ENCODE results near the gene XXYLT1.

The XXYLT1 gene

DNA sequence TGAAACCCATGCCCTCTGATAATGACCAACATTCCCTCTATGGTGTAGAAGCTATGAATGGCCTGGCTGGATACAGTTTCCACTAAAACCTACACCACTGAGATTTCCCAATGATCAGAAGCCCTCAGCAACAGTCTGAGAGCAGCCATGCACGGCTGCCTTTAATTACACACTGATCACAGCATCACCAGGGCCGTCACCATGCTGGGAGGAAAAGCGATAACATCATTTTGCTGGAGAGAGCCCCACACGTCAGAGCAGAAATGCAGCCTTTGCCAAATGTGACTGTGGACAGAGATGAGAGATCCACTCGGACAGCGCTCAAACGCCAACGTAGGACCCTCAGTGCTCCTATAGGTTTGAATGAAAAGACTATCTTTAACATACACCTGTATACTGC is 135.0 kb downstream of the XXYLT1 start:
- no peak for DNase-seq (ENCODE audit: low read depth in 1 of 2, low spot score in 1 of 2)

DNA sequence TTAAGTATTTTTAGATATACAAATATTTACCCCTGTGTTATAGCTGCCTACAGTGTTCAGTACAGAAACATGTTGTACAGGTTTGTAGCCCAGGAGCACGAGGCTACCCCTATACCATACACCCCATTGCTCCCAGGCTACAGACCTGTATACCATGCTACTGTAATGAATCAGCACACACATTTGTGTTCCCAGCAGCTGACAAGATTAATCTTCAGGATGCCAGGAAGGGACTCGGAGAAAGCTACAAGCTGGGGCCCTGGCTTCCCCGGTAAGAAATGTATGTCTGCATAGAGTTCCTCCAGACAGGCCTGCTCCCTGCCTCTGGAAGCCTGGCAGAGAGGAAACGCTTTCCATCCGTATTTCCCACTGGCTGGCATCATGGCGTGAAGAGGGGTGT is 136.5 kb downstream of the XXYLT1 start:
- DNase-seq (ENCODE audit: low read depth in 1 of 2, low spot score in 1 of 2), result no peak

DNA sequence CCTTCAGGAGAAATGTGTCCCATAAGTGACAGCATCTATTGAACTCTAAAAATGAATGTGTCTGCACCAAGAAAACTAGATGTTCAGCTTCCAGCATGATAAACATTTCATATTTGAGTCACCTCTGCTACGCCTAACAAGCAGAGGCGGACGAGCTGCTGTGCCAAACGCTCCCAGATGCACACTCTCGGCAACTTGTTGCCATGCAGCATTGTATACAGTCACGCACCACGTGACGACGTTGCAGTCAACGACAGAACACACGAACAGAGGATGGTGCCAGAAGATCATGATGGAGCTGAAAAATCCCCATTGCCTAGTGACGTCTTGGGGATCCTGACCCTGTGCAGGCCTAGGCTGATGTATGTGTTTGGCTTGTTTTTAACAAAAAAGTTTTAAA is 137.5 kb downstream of the XXYLT1 start:
- peak in 1 of 2 donors; percentile 14 for DNase-seq (ENCODE audit: low read depth in 1 of 2, low spot score in 1 of 2)

DNA sequence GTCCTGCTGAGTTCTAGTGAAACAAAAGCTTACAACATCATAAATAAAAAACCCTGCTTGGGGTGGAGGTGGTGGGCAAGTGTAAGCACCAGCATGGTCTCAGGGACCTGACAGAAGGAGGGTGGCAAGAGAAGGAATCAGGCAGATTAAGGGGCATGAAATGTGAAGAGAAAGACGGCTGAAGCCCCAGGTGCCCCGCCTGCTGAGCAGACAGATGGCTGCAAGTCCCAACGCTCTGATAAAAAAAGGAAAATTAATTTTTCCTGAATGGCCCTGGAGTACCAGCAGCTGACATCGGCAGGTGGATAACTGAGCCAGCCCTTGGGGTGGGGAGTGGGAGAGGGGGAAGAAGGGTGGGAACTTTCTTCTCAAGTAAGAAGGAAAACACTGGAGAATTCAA is 137.9 kb downstream of the XXYLT1 start:
- DNase-seq (ENCODE audit: low read depth in 1 of 2, low spot score in 1 of 2), result no peak

DNA sequence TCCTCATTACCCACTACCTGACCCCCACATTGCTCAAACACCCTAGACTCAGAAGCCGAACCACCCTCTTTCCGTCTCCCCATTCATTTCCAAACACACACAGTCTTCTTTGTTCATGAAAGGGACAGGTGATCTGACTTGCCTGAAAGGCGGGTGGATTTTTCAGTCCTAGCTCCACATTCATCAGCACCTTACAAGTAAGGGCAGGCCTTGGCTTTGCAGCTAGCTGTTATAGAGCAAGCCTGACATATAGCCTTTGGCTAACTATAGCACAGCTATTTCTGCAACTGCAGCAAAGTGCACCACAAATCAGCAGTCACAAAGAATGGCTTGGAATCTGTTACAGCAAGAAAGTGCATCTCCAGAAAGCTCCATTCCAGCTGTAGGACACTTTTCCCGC is 139.8 kb downstream of the XXYLT1 start:
- DNase-seq (ENCODE audit: low read depth in 1 of 2, low spot score in 1 of 2), result no peak

DNA sequence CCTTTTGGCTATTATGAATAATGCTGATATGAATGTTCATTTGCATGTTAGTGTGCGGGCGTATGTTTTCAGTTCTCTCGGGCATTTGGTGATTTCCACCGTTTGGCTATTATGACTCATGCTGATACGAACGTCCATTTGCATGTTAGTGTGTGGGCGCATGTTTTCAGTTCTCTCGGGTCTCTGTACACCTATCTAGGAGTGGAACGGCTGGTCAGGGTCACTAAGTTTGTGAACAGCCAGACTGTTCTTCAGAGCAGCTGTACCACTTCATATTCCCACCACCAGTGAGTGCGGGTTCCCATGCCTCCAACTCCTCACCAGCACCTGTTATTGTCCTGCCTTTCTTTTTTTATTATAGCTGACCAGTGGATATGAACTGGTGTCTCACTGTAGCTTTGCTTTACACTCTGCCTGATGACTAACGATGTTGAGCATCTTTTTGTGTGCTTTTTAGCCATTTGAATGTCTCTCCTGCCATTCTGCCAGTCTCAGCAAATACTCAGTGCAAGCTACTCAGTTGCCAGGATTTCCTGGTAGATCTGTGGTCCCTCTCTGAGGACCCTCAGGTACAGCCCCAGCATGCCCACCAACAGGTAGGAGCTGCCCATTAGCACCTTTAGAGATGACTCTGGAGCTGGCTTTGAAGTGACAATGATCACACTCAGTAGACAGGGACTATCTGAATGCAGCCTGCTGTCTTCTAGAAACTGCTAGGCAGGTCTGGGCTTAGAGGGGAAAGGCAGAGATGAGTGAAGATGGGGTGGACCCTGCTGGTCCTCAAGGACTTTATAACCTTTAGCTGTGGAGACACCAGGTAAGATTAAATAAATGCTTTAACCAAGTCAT is 141.1 kb downstream of the XXYLT1 start:
- no peak for DNase-seq (ENCODE audit: low read depth in 1 of 2, low spot score in 1 of 2)

DNA sequence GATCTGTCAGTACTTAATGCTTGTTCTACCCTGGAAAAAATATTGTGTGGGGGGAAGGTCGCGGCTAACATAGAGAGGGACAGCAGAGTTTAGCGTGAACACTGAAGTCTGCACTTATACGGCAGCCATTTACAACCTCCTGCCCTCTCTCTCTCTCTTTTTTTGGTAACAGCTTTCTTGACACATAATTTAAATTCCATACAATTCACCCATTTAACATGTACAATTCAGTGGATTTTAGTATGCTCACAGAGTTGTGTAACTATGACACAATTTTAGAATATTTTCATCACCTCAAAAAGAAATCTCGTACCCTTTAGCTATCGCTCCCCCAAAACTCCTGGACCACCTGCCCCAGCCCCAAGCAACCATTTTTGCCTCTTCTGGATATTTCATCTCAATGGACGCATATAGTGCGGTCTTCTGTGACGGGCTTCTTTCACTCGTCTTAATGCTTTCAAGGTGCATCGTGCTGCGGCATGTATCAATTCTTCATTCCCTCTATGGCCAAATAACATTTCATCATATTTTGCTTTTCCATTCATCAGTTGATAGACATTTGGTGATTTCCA is 141.8 kb downstream of the XXYLT1 start:
- no peak for DNase-seq (ENCODE audit: low read depth in 1 of 2, low spot score in 1 of 2)

DNA sequence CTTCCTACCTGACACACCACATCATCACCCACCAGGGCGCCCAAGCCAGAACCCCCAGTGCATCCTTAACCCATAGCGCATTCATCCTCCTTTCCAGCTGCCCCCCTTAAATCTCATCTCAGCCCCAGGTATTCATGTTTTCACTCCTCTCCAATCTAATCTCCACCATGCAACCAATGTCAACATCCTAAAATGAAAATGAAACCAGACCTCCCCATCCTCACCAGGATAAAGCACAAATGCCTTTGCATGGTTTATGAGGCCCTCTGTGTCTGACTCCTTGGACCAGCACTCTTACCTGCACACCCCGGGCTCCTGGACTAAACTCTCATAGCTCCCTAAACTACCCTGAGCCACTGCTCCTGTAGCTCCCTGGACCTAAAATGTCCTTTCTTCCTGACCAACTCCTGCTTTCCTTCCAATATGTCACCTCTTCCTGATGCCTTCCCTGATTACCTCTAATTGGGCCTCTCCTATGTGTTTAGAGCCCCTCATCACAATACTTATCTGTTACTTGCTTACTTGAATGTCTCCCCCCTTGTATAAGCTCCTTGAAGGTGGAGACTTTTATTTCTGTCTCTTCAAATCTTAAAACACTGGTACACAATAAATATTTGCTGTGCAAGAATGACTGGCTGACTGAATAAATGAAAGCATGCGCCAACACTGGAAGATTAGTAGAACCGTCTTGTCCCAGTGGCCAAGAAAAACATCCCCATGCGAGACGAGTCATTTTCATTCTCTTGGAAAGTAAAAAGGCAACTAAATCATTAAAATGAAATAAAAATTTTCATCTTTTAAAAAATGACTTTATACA is 142.5 kb downstream of the XXYLT1 start:
- DNase-seq (ENCODE audit: low read depth in 1 of 2, low spot score in 1 of 2), result no peak

DNA sequence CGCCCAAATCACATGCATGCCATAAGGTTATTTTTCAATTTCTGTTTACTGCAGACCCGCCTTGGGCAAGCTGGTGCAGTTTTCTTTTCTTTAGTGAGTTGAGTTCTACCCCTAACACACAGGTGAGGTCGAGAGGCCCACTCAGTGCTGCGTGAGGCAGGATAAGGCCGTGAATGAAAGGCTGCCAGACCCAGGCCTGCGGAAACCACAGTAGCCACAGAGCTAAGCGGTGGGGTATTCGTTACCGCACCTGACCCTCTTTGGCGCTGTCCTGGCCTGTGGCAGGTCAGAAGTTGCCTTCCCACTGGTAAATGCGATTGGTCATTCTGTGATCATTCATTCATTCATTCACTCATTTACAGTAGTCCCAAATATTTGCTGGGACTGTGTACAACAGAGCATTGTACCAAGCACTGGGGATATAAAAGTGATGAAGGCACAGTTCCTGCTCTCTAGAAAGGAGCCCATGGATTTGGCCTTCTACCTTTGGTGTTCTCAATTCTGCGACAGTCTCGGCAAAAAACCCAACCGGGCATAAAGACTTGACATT is 144.8 kb downstream of the XXYLT1 start:
- DNase-seq (ENCODE audit: low read depth in 1 of 2, low spot score in 1 of 2), result no peak

DNA sequence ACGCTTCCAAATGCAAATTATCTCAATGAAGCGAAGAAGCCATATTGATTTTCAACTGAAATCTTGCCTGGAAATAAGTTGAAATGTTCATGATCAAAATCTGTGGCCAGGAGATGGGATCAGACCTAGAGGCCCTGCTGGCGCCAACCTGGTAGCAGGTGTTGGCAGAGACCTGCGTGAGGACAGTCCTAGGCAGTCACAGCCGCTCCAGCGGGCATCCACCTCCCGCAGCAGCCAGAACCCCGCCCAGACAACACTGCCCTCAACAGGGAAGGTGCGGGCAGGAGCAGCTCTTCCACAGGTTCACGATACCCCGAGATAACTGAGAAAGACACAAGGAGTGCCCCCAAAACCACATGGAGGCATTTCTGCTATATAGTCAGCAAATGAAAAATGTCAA is 145.3 kb downstream of the XXYLT1 start:
- DNase-seq (ENCODE audit: low read depth in 1 of 2, low spot score in 1 of 2), result no peak

DNA sequence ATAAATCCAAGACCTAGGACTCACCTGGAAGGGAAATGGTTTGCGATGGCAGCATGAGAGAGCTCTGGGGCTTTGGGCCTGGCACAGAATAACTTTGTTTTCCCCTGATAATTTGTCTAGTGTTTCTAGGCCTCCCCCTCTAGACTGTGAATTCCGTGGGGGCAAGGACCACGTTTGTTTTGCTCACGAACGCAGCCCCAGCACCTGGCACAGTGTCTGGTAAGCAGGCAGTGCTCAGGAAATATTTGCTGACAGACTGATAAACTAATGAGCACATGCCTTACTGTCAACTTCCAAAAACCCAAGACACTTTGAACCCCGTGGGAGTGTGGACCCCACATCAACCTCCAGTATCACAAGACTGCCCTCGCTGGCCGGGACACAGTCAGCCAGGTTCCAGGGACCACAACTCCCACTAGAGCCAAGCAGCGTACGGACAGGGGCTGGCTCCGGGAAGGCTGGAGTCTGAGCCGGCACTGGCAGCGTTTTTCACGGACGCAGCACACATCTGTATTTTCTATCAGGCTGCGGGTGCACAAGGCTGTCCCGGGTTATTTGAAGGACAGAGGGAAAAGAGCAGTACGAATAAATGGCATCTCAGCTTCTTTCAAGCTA is 146.5 kb downstream of the XXYLT1 start:
- DNase-seq (ENCODE audit: low read depth in 1 of 2, low spot score in 1 of 2), result no peak

DNA sequence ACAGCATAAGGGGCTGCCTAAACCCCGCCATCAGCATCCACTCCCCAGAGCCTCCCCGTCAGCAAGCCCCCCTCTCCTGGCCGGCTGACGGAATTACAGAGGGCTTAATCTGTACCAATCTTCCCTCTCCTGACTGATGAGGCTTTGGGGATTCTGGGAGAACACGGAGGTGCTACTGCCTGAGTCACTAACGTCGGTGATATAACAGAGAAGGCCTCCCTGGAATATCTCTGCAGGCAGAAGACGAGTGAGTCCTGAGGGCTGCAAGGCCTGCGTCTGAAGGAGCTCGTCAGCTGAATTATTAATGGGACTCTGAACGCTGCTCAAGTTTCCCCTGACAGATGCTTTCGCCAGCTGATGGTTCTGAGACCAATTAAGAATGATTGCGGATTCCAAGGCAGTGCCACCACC is 147.7 kb downstream of the XXYLT1 start:
- DNase-seq (ENCODE audit: low read depth in 1 of 2, low spot score in 1 of 2), result no peak

DNA sequence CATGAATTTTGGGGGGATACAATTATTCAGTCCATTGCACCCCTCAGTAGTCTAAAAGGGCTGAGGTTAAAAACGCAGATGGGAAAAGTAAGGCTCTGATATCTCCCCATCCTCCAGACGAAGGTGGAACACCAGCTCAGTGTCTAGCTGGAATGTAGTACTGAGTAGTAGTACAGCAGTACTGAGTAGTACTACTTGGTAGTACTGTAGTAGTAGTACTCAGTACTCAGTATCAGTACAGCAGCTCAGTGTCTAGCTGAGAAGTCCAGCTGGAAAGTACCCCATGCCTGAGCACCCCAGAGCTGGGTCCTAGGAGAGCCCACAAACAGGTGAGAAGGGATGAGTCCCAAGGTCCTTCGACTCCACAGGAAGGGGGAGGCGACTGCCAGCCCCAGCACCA is 148.7 kb downstream of the XXYLT1 start:
- DNase-seq (ENCODE audit: low read depth in 1 of 2, low spot score in 1 of 2), result no peak

DNA sequence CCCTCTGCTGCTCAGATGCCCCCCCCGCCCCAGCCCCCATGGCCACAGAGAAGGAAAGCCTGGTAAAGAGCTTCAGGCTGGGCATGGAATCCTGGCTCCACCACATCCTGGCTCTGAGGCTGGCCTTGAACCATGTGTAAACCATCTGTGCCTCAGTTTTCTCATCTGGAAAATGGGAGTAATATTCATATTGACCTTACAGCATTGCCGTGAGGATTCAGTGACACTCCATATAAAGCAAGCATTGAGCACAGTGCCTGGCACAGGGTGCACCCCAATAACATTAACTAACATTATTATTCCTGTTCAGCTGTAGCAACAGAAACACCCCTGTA is 150.7 kb downstream of the XXYLT1 start:
- no peak for DNase-seq (ENCODE audit: low read depth in 1 of 2, low spot score in 1 of 2)

DNA sequence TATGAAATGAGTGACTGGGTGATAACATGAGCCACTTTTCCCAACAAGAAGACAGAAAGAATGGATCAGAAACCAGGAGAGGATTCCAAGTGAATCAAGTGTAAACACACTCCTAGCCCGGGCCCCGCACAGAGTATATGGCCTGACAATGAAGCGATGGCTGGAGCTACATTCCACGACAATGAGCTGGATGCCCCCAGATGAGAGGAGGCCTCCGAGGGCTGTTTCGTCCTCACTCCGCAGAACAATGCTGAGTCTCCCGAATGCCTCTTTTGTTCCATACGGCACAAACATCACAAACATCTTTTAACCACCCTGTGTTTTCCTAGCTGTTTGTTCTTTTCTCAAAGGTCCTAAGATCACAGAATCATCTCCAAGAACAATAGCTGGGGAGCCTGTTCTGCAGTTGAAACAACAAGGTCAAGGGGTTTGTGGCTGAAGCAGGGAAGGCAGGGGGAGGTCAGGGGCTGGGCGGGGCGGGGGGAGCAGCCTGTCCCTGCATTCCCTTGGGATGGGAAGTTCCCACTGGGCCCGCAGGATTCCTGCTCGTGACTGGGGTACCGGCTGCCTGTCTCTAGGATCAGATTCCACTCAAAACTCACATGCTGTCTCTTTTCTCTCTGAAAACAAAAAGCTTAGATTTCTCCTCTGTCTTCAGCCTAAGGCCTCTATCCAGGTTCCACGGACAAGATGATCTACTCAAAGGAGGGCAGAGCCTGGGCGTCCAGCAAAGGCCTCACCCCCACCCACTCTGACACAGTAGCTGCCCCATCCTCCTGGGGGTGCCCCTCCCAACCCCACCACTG is 151.3 kb downstream of the XXYLT1 start:
- no peak for DNase-seq (ENCODE audit: low read depth in 1 of 2, low spot score in 1 of 2)

DNA sequence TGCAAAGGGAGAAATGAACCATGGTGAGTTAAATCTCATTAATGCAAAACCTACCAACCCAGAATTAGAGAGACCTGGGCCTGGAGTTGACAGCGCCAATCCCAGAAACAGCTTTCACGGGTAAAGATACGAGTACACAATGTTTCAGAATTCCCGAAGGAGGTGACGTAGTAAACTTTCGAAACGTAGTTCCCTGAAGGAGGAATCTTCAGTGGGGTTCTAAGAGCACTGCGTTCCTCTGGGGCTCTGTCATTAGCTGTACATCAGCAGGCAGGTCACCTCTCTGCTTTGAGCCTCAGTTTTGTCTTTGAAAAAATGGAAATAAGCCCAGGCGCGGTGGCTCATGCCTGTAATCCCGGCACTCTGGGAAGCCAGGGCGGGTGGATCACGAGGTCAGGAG is 152.3 kb downstream of the XXYLT1 start:
- no peak for DNase-seq (ENCODE audit: low read depth in 1 of 2, low spot score in 1 of 2)

DNA sequence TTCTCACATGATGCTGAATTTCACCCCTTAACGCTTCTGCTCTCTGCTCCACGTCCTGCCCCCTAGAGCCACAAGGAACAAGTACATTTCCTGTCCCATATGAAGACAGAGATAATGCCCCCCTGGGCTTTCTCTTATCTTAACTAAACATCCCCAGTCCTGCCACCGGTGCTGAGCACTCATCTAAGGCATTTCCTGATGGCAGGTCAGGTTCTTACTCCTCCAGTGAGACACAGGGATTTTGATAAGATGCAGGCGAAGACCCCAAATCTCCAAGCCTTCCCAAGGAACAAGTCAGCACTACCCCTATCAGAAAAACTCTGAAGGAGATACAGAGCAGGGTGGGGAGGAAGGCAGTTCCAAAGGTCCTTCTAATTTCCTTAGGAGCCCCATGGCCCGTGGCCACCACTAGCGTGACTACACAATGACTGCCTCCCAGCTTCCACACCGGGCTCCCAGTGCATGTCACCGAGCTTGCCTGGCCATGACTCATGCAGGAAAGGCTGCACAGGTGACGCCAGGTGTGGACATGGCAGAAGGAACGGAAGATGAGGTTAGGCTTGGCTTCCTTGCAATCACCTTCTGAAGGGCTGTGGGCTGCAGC is 152.9 kb downstream of the XXYLT1 start:
- DNase-seq (ENCODE audit: low read depth in 1 of 2, low spot score in 1 of 2), result no peak

DNA sequence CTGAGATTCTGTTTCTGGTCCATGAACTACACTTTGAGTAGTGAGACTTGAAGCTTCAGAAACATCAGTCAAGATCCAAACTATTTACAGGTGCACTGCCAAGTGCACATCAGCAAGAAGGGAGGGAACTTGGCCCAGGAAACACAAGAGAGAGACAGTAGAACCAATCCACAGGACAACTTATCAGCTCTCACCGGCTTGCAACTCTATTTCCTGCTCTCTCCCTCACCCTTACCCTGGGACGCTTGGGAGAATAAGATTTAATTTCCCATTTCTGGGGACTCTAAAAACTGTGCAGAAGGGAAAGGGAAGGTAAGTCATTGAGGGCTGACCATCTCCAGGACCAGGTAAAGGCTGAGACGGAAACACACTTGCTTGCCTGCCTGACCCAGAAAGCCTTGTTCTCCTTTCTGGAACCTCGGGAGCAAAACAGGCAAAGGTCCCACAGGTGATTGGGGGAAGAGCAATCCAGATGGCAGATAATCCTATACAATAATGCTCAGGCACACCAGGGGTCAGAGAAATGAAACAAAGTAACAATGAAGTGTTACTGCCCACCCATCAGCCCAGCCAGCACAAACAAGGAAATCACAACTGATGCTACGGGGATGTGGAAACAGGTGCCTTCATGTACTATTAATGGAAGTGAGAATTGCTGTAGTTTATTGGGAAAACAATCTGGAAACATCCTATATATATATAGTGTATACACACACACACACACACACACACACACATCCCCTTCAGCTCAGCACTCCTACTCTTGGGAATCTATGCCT is 154.4 kb downstream of the XXYLT1 start:
- DNase-seq (ENCODE audit: low read depth in 1 of 2, low spot score in 1 of 2), result no peak

DNA sequence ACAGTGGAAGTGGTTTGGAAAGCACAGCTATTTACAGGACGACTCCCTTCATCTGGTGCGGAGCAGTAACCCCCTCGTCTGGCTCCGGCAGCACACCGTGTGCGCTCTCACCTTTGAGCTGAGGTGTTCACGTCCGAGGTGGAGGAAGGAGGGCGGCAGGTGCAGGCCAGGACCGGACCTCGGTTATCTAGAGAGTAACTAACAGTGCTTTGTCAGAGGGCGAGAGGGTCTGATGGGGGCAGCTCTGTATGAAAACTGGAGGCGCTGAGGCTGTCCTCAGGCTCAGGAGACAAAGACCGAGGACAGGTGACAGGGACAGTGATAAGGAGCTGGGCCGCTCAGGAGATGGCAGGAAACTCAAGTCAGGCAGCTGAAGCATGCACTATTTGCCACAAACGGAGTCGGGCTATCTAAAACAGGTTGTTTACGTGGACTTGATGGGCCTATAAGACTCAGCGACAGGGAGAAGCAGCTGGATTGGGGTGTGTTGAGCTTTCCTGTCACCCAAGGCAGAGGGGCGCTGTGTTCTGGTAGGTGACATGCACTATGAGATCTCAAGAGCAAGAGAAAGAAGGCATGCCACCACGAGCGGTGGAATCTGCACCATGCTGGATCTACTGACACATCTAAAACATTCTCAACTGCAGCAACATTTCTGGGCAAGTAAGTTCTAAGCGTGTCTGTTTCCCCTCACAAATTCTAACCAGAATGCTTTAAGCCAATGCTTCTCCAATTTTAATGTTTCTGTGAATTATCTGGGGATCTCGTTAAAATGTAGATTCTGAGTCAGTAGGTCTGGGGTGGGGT is 155.2 kb downstream of the XXYLT1 start:
- DNase-seq (ENCODE audit: low read depth in 1 of 2, low spot score in 1 of 2), result no peak

All from stimulated activated CD4-positive, alpha-beta T cell treated with anti-CD3 and anti-CD28 coated beads, Interleukin-15, amount 100 ng/mL, for 1 hour (primary cell).